Activated T-cell treated with anti-CD3 and anti-CD28 coated beads, Interleukin-2, amount 50 U/mL, for 1 hour (primary cell): ENCODE data around the gene LSG1.

Source experiments
- DNase-seq: peaks from one replicate; pipeline ENCODE4 v3.0.0-alpha.2; 2020

LSG1 gene

GRCh38 chr3:194686816-194687637 lies 15.0 kb upstream of the LSG1 start:
- DNase-seq: peak; percentile 54

- DNase-seq: no peak
These were observed 14.4 kb upstream of the LSG1 start for GRCh38 chr3:194686414-194686815.

- peak; percentile 75 for DNase-seq
These were observed 13.9 kb upstream of the LSG1 start, which contains the start of gene FAM43A for GRCh38 chr3:194685718-194686413. TSS of gene FAM43A (plus strand) at chr3:194685883. CDS start at chr3:194686827, 944 bp downstream.

- no peak for DNase-seq
These were observed 13.2 kb upstream of the LSG1 start for GRCh38 chr3:194685065-194685717.

- DNase-seq: no peak
These were observed 11.4 kb upstream of the LSG1 start for GRCh38 chr3:194683380-194683779.

- peak; percentile 64 for DNase-seq
These were observed 10.8 kb upstream of the LSG1 start for GRCh38 chr3:194682694-194683310.

GRCh38 chr3:194682189-194682693 lies 10.2 kb upstream of the LSG1 start:
- DNase-seq: no peak

GRCh38 chr3:194680888-194681615 lies 9.1 kb upstream of the LSG1 start:
- no peak for DNase-seq

- no peak for DNase-seq
These were observed 4.5 kb upstream of the LSG1 start for GRCh38 chr3:194676471-194676870.

GRCh38 chr3:194675680-194676079 lies 3.7 kb upstream of the LSG1 start:
- no peak for DNase-seq

GRCh38 chr3:194675081-194675640 lies 3.2 kb upstream of the LSG1 start:
- no peak for DNase-seq

GRCh38 chr3:194673761-194674160 lies 1.8 kb upstream of the LSG1 start:
- no peak for DNase-seq

GRCh38 chr3:194672876-194673275 lies 885 bp upstream of the LSG1 start:
- no peak for DNase-seq

- no peak for DNase-seq
These were observed 486 bp downstream of the LSG1 start for GRCh38 chr3:194671511-194671899.

- no peak for DNase-seq
These were observed 4.6 kb downstream of the LSG1 start for GRCh38 chr3:194667363-194667762.

- DNase-seq: no peak
These were observed 7.1 kb downstream of the LSG1 start for GRCh38 chr3:194664857-194665256.

- DNase-seq: no peak
These were observed 10.0 kb downstream of the LSG1 start for GRCh38 chr3:194661946-194662345.

- DNase-seq: no peak
These were observed 10.6 kb downstream of the LSG1 start for GRCh38 chr3:194661374-194661773.

- DNase-seq: no peak
These were observed 12.2 kb downstream of the LSG1 start for GRCh38 chr3:194659778-194660177.

GRCh38 chr3:194658477-194659242 lies 13.3 kb downstream of the LSG1 start:
- DNase-seq: no peak

GRCh38 chr3:194657439-194657838 lies 14.6 kb downstream of the LSG1 start:
- no peak for DNase-seq
